Right atrium auricular region (tissue), 2 donors: ENCODE results near the gene GBX1. TPM values are rescaled to one million over a fixed set of nuclear protein-coding genes. Genes with fewer than 3 reads are reported as not detected.

Experiments
- DNase-seq: peaks from one replicate; pipeline ENCODE4 v3.0.0-alpha.2; 2019; ENCODE audit warnings: low spot score
- H3K27ac ChIP-seq, 2 donors: fragments of 200-600 bp; sonication (generic); 1 replicate in 1 of 2; 2 replicates in 1 of 2; pipeline ENCODE4 v1.5.1; 2016 to 2019
- H3K27me3 ChIP-seq, 2 donors: fragments of 200-600 bp; sonication (generic); one replicate each; pipeline versions ENCODE4 v1.5.1 to v1.6.0; 2017 to 2019
- H3K36me3 ChIP-seq: fragments of 200-600 bp; sonication (generic); one replicate; pipeline ENCODE4 v1.5.1; 2016
- H3K4me1 ChIP-seq, 2 donors: fragments of 200-600 bp; sonication (generic); one replicate each; pipeline versions ENCODE4 v1.5.1 to v1.6.0; 2017 to 2019
- H3K4me3 ChIP-seq, 2 donors: fragments of 200-600 bp; sonication (generic); 1 replicate in 1 of 2; 2 replicates in 1 of 2; pipeline ENCODE4 v1.5.1; 2017 to 2019; ENCODE audit warnings: mild to moderate bottlenecking in 1 of 2, moderate library complexity in 1 of 2
- H3K9me3 ChIP-seq, 2 donors: fragments of 200-600 bp; sonication (generic); one replicate each; pipeline ENCODE4 v1.5.1; 2019
- CTCF ChIP-seq, 2 donors: fragments of 200-600 bp; sonication (generic); IDR thresholded peaks; one replicate each; pipeline ENCODE4 v1.5.1; 2019; ENCODE audit warnings: antibody characterized with exemption in 2 of 2
- total RNA-seq, 2 donors: library from RNA; depleted of rRNA; stranded (reverse); fragments of >200 nt; gene quantifications; one replicate each; pipeline ENCODE4 v1.1.0, GENCODE V29; 2016

Gene GBX1
- total RNA-seq, 2 donors from 2014 or later, result not detected

GRCh38 chr7:151128144-151128543, 39.4 kb downstream of the GBX1 start:
- Histone ChIP-seq H3K4me3 (no peak overlapping the region), H3K27ac (no peak overlapping the region), H3K36me3 (peaks cover 31% of the 10 kb centered on the region), H3K9me3 (no peaks in the 10 kb centered on the region), H3K4me1 (peaks cover 0 to 15% of the 10 kb centered on the region in 2 donors), H3K27me3 (no peaks in the 10 kb centered on the region)
- no peak for DNase-seq
- no peak for TF ChIP-seq CTCF (IDR thresholded peaks at IDR 0.05)

- Histone ChIP-seq H3K9me3 (no peaks in the 10 kb centered on the region), H3K27me3 (no peaks in the 10 kb centered on the region), H3K4me3 (peak overlapping the region in 1 of 2 donors; percentile 60), H3K36me3 (peaks cover 38% of the 10 kb centered on the region), H3K4me1 (peaks cover 0 to 13% of the 10 kb centered on the region in 2 donors), H3K27ac (no peak overlapping the region)
- no peak for DNase-seq
- no peak for TF ChIP-seq CTCF (IDR thresholded peaks at IDR 0.05)
Measured at GRCh38 chr7:151126491-151127137, 40.9 kb downstream of the GBX1 start.

- Histone ChIP-seq H3K4me1 (peaks cover 0 to 9% of the 10 kb centered on the region in 2 donors), H3K9me3 (no peaks in the 10 kb centered on the region), H3K27ac (no peak overlapping the region), H3K27me3 (no peaks in the 10 kb centered on the region), H3K36me3 (peaks cover 45% of the 10 kb centered on the region), H3K4me3 (peak overlapping the region; percentile 34 to 60)
- no peak for DNase-seq
- TF ChIP-seq CTCF (IDR thresholded peaks at IDR 0.05), result no peak
Measured at GRCh38 chr7:151125846-151126481, 41.5 kb downstream of the GBX1 start.

GRCh38 chr7:151125470-151125845, 42.0 kb downstream of the GBX1 start:
- H3K27ac ChIP-seq, result no peak overlapping the region
- H3K9me3 ChIP-seq, result no peaks in the 10 kb centered on the region
- H3K27me3 ChIP-seq, result no peaks in the 10 kb centered on the region
- H3K4me1 ChIP-seq, result peaks cover 0 to 9% of the 10 kb centered on the region in 2 donors
- H3K4me3 ChIP-seq, result peak overlapping the region; percentile 34 to 60
- H3K36me3 ChIP-seq, result peaks cover 49% of the 10 kb centered on the region
- TF ChIP-seq CTCF (IDR thresholded peaks at IDR 0.05), result peak in 1 of 2 donors; percentile 51
- DNase-seq, result no peak

GRCh38 chr7:151124899-151125399, 42.5 kb downstream of the GBX1 start:
- no peak for DNase-seq
- no peaks in the 10 kb centered on the region for H3K27me3 ChIP-seq
- peaks cover 49% of the 10 kb centered on the region for H3K36me3 ChIP-seq
- no peak for TF ChIP-seq CTCF (IDR thresholded peaks at IDR 0.05)
- H3K4me3 ChIP-seq, result peak overlapping the region in 1 of 2 donors; percentile 60
- no peak overlapping the region for H3K27ac ChIP-seq
- H3K4me1 ChIP-seq, result peaks cover 0 to 9% of the 10 kb centered on the region in 2 donors
- no peaks in the 10 kb centered on the region for H3K9me3 ChIP-seq
